Fibroblast of skin of left biceps (primary cell): ENCODE data around the gene MUC21.
A peak's percentile ranks its signal among the peaks of the same experiment; 100 is the strongest.
"Not testable (repeated sequence)": the region's sequence is repeated elsewhere in the genome, so short reads cannot be mapped to it uniquely, and the experiment has no call there.

Source experiments
- DNase-seq, 2 experiments: peaks; one replicate each; pipeline ENCODE4 v3.0.0-alpha.2; 2013; ENCODE audit warnings: low read depth in 2 of 2

Gene MUC21

DNA sequence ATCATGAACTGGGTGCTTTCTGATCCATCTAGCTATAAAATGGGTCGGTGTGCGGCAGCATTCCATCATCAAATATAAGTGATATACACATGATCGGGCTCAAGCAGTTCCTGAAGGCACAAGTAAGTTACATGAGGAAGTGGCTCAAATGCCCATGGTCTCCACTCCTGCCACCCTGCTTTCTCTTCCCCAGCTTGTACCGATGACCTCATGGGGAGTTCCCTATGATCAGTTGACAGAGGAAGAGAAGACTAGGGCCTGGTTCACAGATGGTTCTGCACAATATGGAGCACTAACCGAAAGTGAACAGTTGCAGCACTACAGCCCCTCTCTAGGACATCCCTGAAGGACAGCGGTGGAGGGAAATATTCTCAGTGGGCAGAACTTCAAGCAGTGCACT, 14.3 kb upstream of the MUC21 start:
- DNase-seq, result not testable (repeated sequence)

DNA sequence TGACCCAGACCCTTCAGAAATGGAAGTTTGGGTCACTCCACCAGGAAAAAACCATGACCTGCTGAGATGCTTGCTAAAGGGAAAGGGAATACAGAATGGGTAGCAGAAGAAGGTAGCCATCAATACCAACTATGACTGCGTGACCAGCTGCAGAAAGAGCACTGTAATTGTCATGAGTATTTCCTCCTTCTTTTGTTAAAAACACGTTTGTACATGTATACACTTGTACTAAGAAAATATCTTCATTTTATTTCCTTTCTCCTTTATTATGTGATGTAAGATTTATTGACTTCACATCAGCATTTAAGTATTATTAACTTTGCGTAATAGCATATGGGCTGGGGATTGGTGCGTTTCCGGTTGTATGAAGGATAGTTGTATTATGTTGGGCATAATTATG, 12.6 kb upstream of the MUC21 start:
- DNase-seq, result no peak

- DNase-seq, result no peak
Measured at GRCh38 chr6:30972816-30973215, 10.7 kb upstream of the MUC21 start.

DNA sequence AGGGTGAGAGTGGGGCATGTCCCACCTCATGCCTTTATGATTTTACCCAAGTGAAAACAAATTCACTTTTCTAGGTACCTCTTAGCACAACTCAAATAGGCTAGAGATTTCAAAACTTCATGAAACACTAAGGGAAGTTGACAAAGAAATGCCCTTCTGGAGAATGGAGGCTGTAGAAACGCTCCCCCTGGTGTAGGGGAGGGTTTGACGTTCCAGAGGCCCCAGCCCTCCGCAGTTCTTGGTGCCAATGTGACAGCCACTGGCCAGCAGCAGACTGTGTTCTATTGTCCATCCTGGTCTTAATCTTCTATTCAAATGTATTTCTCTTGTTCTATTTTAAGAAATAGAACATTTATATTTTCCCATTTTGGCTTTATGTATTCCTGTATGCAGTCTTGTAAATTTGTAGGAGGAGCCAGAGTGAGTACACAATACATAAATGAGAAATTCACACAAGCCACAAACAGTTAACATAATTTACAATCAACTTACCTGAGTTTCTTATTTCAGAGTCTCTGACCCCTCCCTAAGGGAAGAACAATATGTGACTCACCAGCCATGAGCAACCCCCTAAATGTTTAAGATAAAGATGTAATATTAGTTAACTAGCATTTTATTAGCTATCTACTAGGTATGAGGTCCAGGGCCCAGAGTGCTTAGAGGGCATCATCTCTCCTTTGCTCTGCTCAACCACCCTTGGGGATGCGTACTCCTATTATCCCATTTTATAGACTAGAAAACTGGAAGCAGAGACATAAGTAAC, 8.8 kb upstream of the MUC21 start:
- no peak for DNase-seq

DNA sequence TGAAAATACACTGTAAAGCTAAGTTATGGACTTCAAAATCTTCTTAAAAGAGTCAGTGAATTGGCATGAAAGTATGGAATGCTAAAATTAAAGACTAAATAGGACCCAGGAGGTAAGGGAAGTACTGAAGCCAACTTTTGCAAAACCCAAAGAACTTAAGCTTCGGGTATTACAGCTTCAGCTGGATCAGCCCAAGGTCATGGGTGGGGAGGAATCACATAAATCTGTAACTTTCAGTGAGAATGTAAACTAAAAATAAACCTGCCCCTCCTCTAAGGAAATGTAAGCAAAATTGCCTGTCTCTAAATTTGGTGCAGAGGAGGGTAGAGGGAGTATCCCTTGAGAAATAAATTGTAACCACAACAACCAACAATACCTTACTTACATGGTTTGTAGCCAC, 4.4 kb upstream of the MUC21 start:
- DNase-seq, result no peak

GRCh38 chr6:30979690-30980089, 3.8 kb upstream of the MUC21 start:
- DNase-seq, result no peak

DNA sequence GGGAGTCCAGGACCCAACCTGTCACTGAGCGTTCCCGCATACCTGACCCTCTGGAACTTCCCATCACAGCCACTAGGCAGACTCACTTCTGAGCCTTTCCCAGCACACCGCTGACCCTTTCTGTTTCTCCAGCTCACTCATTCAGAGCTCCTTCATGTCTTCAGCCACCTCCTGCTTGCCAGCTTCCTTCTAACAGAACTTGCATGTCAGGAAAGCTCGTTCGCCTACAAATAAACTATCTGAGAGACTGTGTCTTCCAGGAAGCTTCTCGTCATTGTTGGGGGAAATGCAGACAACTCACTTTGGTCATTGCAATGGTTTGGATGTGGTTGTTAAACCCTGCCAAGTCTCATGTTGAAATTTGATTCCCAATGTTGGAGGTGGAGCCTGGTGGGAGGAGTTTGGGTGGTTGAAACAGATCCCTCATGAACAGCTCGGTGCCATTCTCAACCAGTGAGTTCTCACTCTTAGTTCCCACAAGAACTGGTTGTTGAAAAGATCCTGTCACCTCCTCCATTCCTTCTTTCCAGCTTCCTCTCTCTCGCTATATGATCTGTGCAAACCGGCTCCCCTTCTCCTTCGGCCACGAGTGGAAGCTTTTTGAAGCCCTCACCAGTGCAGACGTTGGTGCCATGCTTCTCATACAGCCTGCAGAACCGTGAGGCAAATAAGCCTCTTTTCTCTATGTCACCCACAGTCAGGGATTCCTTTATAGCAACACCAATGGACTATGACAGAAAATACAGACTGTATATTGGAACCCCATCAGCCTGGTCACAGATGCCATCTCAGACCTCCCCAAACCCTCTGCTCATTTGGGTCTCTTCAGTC, 1.4 kb upstream of the MUC21 start:
- peak; percentile 36 to 46 for DNase-seq

- no peak for DNase-seq
Measured at GRCh38 chr6:30985490-30985889, 2.0 kb downstream of the MUC21 start.

DNA sequence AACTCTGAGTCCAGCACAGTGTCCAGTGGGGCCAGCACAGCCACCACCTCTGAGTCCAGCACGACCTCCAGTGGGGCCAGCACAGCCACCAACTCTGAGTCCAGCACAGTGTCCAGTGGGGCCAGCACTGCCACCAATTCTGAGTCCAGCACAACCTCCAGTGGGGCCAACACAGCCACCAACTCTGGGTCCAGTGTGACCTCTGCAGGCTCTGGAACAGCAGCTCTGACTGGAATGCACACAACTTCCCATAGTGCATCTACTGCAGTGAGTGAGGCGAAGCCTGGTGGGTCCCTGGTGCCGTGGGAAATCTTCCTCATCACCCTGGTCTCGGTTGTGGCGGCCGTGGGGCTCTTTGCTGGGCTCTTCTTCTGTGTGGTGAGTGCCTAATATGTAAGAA, 3.8 kb downstream of the MUC21 start:
- no peak for DNase-seq

DNA sequence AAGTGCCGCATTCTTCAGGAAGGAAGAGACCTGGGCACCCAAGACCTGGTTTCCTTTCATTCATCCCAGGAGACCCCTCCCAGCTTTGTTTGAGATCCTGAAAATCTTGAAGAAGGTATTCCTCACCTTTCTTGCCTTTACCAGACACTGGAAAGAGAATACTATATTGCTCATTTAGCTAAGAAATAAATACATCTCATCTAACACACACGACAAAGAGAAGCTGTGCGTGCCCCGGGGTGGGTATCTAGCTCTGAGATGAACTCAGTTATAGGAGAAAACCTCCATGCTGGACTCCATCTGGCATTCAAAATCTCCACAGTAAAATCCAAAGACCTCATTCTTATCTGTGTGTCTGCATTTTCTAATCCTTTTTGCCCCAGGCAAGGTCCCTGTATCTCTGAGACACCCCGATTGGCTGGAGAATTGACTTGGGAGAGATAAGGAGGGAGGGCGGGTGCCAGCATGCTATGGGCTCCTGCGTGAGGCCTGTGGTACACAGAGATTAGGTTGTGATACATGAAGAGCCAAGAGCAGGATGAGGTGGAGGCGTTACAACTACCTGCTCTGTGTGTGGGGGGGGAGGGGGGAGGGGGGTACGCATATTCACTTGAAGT, 4.8 kb downstream of the MUC21 start:
- no peak for DNase-seq

DNA sequence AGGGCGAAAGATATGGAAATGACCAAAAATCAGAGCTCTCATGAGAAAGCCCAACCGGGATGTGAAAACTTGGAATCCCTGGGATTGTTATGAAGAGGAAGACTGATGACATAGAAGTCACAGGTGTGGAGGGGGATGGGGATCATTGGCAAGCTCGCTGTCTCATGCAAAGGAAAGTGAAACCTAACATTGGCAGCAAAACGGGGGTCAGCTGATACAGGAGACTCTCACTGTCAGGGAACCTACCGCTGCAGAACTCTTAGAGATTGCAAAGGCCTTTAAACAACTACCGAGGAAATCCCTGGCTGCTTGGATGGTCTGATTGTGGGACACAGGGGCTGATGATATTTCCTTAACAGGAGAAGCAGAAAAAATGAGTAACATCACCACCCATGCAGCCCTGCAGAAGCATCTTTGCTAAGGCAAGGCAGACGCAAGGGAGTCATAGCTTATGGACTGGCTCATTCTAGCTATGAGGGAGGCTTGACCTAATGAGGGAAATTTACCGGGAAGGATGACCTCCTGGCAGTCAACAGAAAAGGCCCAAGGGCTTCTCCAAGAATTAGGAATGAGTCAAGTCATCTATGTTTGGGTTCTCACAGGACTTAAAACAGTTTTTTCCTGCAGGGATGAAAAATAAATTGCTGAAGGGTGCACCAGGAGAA, 7.0 kb downstream of the MUC21 start:
- DNase-seq, result no peak

- DNase-seq, result no peak
Measured at GRCh38 chr6:30991891-30992290, 8.4 kb downstream of the MUC21 start.

- no peak for DNase-seq
Measured at GRCh38 chr6:30997301-30997700, 13.8 kb downstream of the MUC21 start.

DNA sequence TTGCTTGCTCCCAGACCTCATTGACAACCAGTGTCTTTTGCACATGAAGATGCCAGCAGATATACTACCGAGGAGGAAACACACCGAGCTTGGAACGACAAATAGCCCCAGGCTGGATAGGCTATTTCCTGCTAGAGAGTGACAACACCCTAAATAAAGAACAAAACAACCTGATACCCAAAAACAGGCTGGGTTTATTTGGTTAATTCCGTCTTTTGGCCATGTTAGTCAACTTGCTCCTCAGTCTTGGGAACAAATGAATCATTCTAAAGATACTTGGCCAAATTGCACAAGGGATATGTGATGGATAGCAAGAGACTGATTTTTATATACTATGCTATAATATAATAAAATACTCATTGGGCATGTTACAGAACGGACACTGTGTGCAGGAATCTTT, 15.3 kb downstream of the MUC21 start:
- DNase-seq, result no peak

GRCh38 chr6:31000067-31000860, 16.7 kb downstream of the MUC21 start:
- not testable (repeated sequence) for DNase-seq

GRCh38 chr6:31001281-31001888, 17.9 kb downstream of the MUC21 start:
- no peak for DNase-seq

GRCh38 chr6:31002471-31002870, 19.0 kb downstream of the MUC21 start:
- no peak for DNase-seq

GRCh38 chr6:31004794-31005193, 21.3 kb downstream of the MUC21 start:
- DNase-seq, result no peak

GRCh38 chr6:31005249-31006020, 21.9 kb downstream of the MUC21 start:
- no peak for DNase-seq

DNA sequence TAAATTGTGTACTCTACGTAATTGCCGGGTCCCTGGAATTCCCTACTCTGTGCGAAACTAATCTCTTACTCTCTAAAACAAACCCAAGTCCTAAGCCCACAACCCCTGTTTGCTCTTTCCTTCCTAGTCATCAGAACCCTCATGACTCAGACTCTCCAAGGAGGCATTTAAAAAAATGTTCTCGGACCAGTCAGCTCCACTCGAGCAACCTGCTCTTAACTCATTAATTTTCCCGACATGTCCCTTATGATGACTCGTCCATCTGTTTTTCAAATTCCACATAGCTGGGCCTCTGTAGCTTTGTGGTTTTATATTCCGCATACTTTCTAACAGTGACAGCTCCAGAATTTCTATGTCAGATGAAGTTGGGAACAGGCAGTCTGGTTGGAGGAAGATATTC, 24.2 kb downstream of the MUC21 start:
- peak; percentile 59 to 60 for DNase-seq
